ENCODE measurements around the gene SZT2. TPM values are rescaled to one million over a fixed set of nuclear protein-coding genes. Genes with fewer than 3 reads are reported as not detected.
"Not testable (repeated sequence)": the region's sequence is repeated elsewhere in the genome, so short reads cannot be mapped to it uniquely, and the experiment has no call there.

The SZT2 gene
- total and polyA plus RNA-seq, 7 experiments from 2014 or later: 4.4 to 153 (median 114) TPM

- H3K4me1 Mint-ChIP-seq: peaks cover 37 to 67% (median 52%) of the 10 kb centered on the region in 7 donors
- POLR2A ChIA-PET: no interaction called here
Observed at GRCh38 chr1:43392702-43393101, 3.0 kb downstream of the SZT2 start.

GRCh38 chr1:43395523-43395922 is 5.8 kb downstream of the SZT2 start:
- ChIA-PET POLR2A (interaction anchor here (1.3 kb wide), 1 partner anchor 16 kb away, joined by 3 read pairs; no protein-coding TSS in a partner anchor), CTCF (no interaction called here)
- DNase-seq (no peak), ATAC-seq (no peak)
- no peaks in the 10 kb centered on the region for H3K9me3 ChIP-seq (ENCODE audit: control insufficient read depth in 2 of 3, low read length in 3 of 3)
- Mint-ChIP-seq H3K4me1 (peaks cover 14 to 51% (median 34%) of the 10 kb centered on the region in 7 donors), H3K27me3 (no peaks in the 10 kb centered on the region), H3K36me3 (peaks cover 0 to 12% (median 9%) of the 10 kb centered on the region in 5 donors), H3K9me3 (no peaks in the 10 kb centered on the region), H3K27ac (peak overlapping the region in 1 of 9 donors; percentile 4), H3K4me3 (no peak overlapping the region)
- intact Hi-C loops (cut with micrococcal nuclease): no loop called here
- peaks cover 0 to 17% (median 0%) of the 10 kb centered on the region in 3 experiments for H3K36me3 ChIP-seq (ENCODE audit: control insufficient read depth in 2 of 3, insufficient read depth in 3 of 3, low read length in 3 of 3)
- H3K4me3 ChIP-seq (ENCODE audit: low read length): no peak overlapping the region
- H3K4me1 ChIP-seq (ENCODE audit: control insufficient read depth in 2 of 2, insufficient read depth in 2 of 2, low read length in 2 of 2): peaks cover 3 to 5% of the 10 kb centered on the region in 2 donors
- no peaks in the 10 kb centered on the region for H3K27me3 ChIP-seq (ENCODE audit: control insufficient read depth in 2 of 2, insufficient read depth in 2 of 2, low read length in 2 of 2)
- no peak overlapping the region for H3K27ac ChIP-seq (ENCODE audit: low read depth, low read length)

More at GRCh38 chr1:43392702-43393101, 3.0 kb downstream of the SZT2 start:
- H3K4me3 ChIP-seq (ENCODE audit: low read length): no peak overlapping the region
- CTCF ChIA-PET: interaction anchor here (0.7 kb wide), 1 partner anchor 9 kb away, joined by 3 read pairs; no protein-coding TSS in a partner anchor
- Mint-ChIP-seq H3K27me3 (no peaks in the 10 kb centered on the region), H3K27ac (peak overlapping the region in 2 of 9 donors; percentile 15 to 61), H3K4me3 (peak overlapping the region in 1 of 10 donors; percentile 30), H3K36me3 (peaks cover 0 to 11% (median 6%) of the 10 kb centered on the region in 5 donors), H3K9me3 (no peaks in the 10 kb centered on the region)
- H3K4me1 ChIP-seq (ENCODE audit: control insufficient read depth in 2 of 2, insufficient read depth in 2 of 2, low read length in 2 of 2): peaks cover 20 to 21% of the 10 kb centered on the region in 2 donors
- no peaks in the 10 kb centered on the region for H3K9me3 ChIP-seq (ENCODE audit: control insufficient read depth in 2 of 3, low read length in 3 of 3)
- H3K36me3 ChIP-seq (ENCODE audit: control insufficient read depth in 2 of 3, insufficient read depth in 3 of 3, low read length in 3 of 3): peaks cover 0 to 26% (median 0%) of the 10 kb centered on the region in 3 experiments
- no peak overlapping the region for H3K27ac ChIP-seq (ENCODE audit: low read depth, low read length)
- intact Hi-C loops (cut with micrococcal nuclease): no loop called here
- no peak for DNase-seq
- no peak for ATAC-seq
- H3K27me3 ChIP-seq (ENCODE audit: control insufficient read depth in 2 of 2, insufficient read depth in 2 of 2, low read length in 2 of 2): no peaks in the 10 kb centered on the region

- ChIA-PET POLR2A (interaction anchor here (1.3 kb wide), 1 partner anchor 15 kb away, joined by 3 read pairs; no protein-coding TSS in a partner anchor), CTCF (no interaction called here)
Observed at GRCh38 chr1:43396059-43396458, 6.4 kb downstream of the SZT2 start.

GRCh38 chr1:43398227-43398626 is 8.5 kb downstream of the SZT2 start:
- POLR2A ChIA-PET: no interaction called here

More at GRCh38 chr1:43396059-43396458, 6.4 kb downstream of the SZT2 start:
- H3K9me3 ChIP-seq (ENCODE audit: control insufficient read depth in 2 of 3, low read length in 3 of 3): no peaks in the 10 kb centered on the region
- peaks cover 11 to 47% (median 29%) of the 10 kb centered on the region in 7 donors for H3K4me1 Mint-ChIP-seq
- H3K27ac ChIP-seq (ENCODE audit: low read depth, low read length): no peak overlapping the region
- no peak overlapping the region for H3K4me3 Mint-ChIP-seq
- no peaks in the 10 kb centered on the region for H3K9me3 Mint-ChIP-seq
- ATAC-seq (no peak), DNase-seq (no peak)
- peaks cover 0 to 12% (median 9%) of the 10 kb centered on the region in 5 donors for H3K36me3 Mint-ChIP-seq
- H3K4me3 ChIP-seq (ENCODE audit: low read length): no peak overlapping the region
- no peaks in the 10 kb centered on the region for H3K4me1 ChIP-seq (ENCODE audit: control insufficient read depth in 2 of 2, insufficient read depth in 2 of 2, low read length in 2 of 2)
- H3K36me3 ChIP-seq (ENCODE audit: control insufficient read depth in 2 of 3, insufficient read depth in 3 of 3, low read length in 3 of 3): peaks cover 0 to 17% (median 0%) of the 10 kb centered on the region in 3 experiments
- intact Hi-C loops (cut with micrococcal nuclease): no loop called here
- no peaks in the 10 kb centered on the region for H3K27me3 Mint-ChIP-seq
- H3K27ac Mint-ChIP-seq: peak overlapping the region in 1 of 9 donors; percentile 4
- H3K27me3 ChIP-seq (ENCODE audit: control insufficient read depth in 2 of 2, insufficient read depth in 2 of 2, low read length in 2 of 2): no peaks in the 10 kb centered on the region

GRCh38 chr1:43400441-43400840 is 10.7 kb downstream of the SZT2 start:
- POLR2A ChIA-PET: interaction anchor here (0.7 kb wide), 1 partner anchor 249 kb away, joined by 4 read pairs; no protein-coding TSS in a partner anchor

More at GRCh38 chr1:43398227-43398626, 8.5 kb downstream of the SZT2 start:
- H3K27me3 Mint-ChIP-seq: no peaks in the 10 kb centered on the region
- no peak for DNase-seq
- Histone ChIP-seq H3K4me3 (ENCODE audit: low read length) (no peak overlapping the region), H3K4me1 (ENCODE audit: control insufficient read depth in 2 of 2, insufficient read depth in 2 of 2, low read length in 2 of 2) (no peaks in the 10 kb centered on the region), H3K27me3 (ENCODE audit: control insufficient read depth in 2 of 2, insufficient read depth in 2 of 2, low read length in 2 of 2) (no peaks in the 10 kb centered on the region), H3K9me3 (ENCODE audit: control insufficient read depth in 2 of 3, low read length in 3 of 3) (no peaks in the 10 kb centered on the region), H3K36me3 (ENCODE audit: control insufficient read depth in 2 of 3, insufficient read depth in 3 of 3, low read length in 3 of 3) (peaks cover 0 to 23% (median 0%) of the 10 kb centered on the region in 3 experiments), H3K27ac (ENCODE audit: low read depth, low read length) (no peak overlapping the region)
- ATAC-seq: no peak
- CTCF ChIA-PET: interaction anchor here (0.7 kb wide), 1 partner anchor 59 kb away, joined by 3 read pairs; no protein-coding TSS in a partner anchor
- H3K36me3 Mint-ChIP-seq: peaks cover 6 to 24% (median 14%) of the 10 kb centered on the region in 5 donors
- peak overlapping the region in 1 of 9 donors; percentile 37 for H3K27ac Mint-ChIP-seq
- no peaks in the 10 kb centered on the region for H3K9me3 Mint-ChIP-seq
- intact Hi-C loops (cut with micrococcal nuclease): no loop called here
- H3K4me3 Mint-ChIP-seq: no peak overlapping the region
- H3K4me1 Mint-ChIP-seq: peaks cover 9 to 45% (median 31%) of the 10 kb centered on the region in 7 donors

GRCh38 chr1:43402089-43402865 is 12.6 kb downstream of the SZT2 start:
- Mint-ChIP-seq H3K4me1 (peaks cover 5 to 24% (median 21%) of the 10 kb centered on the region in 7 donors), H3K36me3 (peaks cover 8 to 52% (median 30%) of the 10 kb centered on the region in 5 donors), H3K27ac (peak overlapping the region in 3 of 9 donors; percentile 27 to 49 (median 43)), H3K9me3 (no peaks in the 10 kb centered on the region), H3K4me3 (no peak overlapping the region), H3K27me3 (no peaks in the 10 kb centered on the region)
- intact Hi-C loops (cut with micrococcal nuclease): no loop called here
- ATAC-seq (no peak), DNase-seq (no peak)
- Histone ChIP-seq H3K27ac (ENCODE audit: low read depth, low read length) (no peak overlapping the region), H3K27me3 (ENCODE audit: control insufficient read depth in 2 of 2, insufficient read depth in 2 of 2, low read length in 2 of 2) (no peaks in the 10 kb centered on the region), H3K9me3 (ENCODE audit: control insufficient read depth in 2 of 3, low read length in 3 of 3) (no peaks in the 10 kb centered on the region), H3K4me3 (ENCODE audit: low read length) (no peak overlapping the region), H3K36me3 (ENCODE audit: control insufficient read depth in 2 of 3, insufficient read depth in 3 of 3, low read length in 3 of 3) (peaks cover 5 to 45% (median 16%) of the 10 kb centered on the region in 3 experiments), H3K4me1 (ENCODE audit: control insufficient read depth in 2 of 2, insufficient read depth in 2 of 2, low read length in 2 of 2) (no peaks in the 10 kb centered on the region)
- POLR2A ChIA-PET: no interaction called here
- CTCF ChIA-PET: no interaction called here

More at GRCh38 chr1:43400441-43400840, 10.7 kb downstream of the SZT2 start:
- H3K27ac Mint-ChIP-seq; H3K4me1 ChIP-seq (ENCODE audit: control insufficient read depth in 2 of 2, insufficient read depth in 2 of 2, low read length in 2 of 2); H3K4me3 Mint-ChIP-seq; H3K4me3 ChIP-seq (ENCODE audit: low read length); H3K9me3 ChIP-seq (ENCODE audit: control insufficient read depth in 2 of 3, low read length in 3 of 3); DNase-seq; intact Hi-C loops (cut with micrococcal nuclease); H3K27ac ChIP-seq (ENCODE audit: low read depth, low read length); ATAC-seq; H3K27me3 ChIP-seq (ENCODE audit: control insufficient read depth in 2 of 2, insufficient read depth in 2 of 2, low read length in 2 of 2); H3K27me3 Mint-ChIP-seq; H3K9me3 Mint-ChIP-seq; CTCF ChIA-PET: not testable (repeated sequence)
- Mint-ChIP-seq H3K4me1 (peaks cover 5 to 38% (median 24%) of the 10 kb centered on the region in 7 donors), H3K36me3 (peaks cover 7 to 41% (median 24%) of the 10 kb centered on the region in 5 donors)
- peaks cover 1 to 37% (median 8%) of the 10 kb centered on the region in 3 experiments for H3K36me3 ChIP-seq (ENCODE audit: control insufficient read depth in 2 of 3, insufficient read depth in 3 of 3, low read length in 3 of 3)
